NCI-H345 (cell line): ENCODE measurements around the gene EPHB6.
A peak's percentile ranks its signal among the peaks of the same experiment; 100 is the strongest.

Experiments
- DNase-seq: peaks from one replicate; lab custom pipeline; 2025; lab: John Stamatoyannopoulos, UW

Gene EPHB6

GRCh38 chr7:142866361-142867096 is 11.7 kb downstream of the EPHB6 start:
- DNase-seq: peak; percentile 26

- DNase-seq: no peak
Observed at GRCh38 chr7:142867097-142867378, 12.2 kb downstream of the EPHB6 start.

GRCh38 chr7:142867398-142868187 is 12.7 kb downstream of the EPHB6 start:
- no peak for DNase-seq

- no peak for DNase-seq
Observed at GRCh38 chr7:142868188-142868985, 13.5 kb downstream of the EPHB6 start.

- DNase-seq: no peak
Observed at GRCh38 chr7:142868986-142869415, 14.1 kb downstream of the EPHB6 start.

- DNase-seq: no peak
Observed at GRCh38 chr7:142869434-142869833, 14.6 kb downstream of the EPHB6 start.

GRCh38 chr7:142870147-142870559 is 15.3 kb downstream of the EPHB6 start:
- DNase-seq: no peak

GRCh38 chr7:142870566-142871259 is 15.8 kb downstream of the EPHB6 start:
- no peak for DNase-seq

- no peak for DNase-seq
Observed at GRCh38 chr7:142871260-142872105, 16.6 kb downstream of the EPHB6 start.

GRCh38 chr7:142872106-142872675 is 17.3 kb downstream of the EPHB6 start:
- DNase-seq: no peak

GRCh38 chr7:142873281-142873784 is 18.5 kb downstream of the EPHB6 start:
- no peak for DNase-seq

- DNase-seq: no peak
Observed at GRCh38 chr7:142873871-142874270, 19.0 kb downstream of the EPHB6 start.

- DNase-seq: no peak
Observed at GRCh38 chr7:142874409-142874808, 19.5 kb downstream of the EPHB6 start.

GRCh38 chr7:142874837-142875236 is 20.0 kb downstream of the EPHB6 start:
- DNase-seq: no peak

- DNase-seq: no peak
Observed at GRCh38 chr7:142875456-142875855, 20.6 kb downstream of the EPHB6 start.

- DNase-seq: no peak
Observed at GRCh38 chr7:142876236-142876960, 21.5 kb downstream of the EPHB6 start.

GRCh38 chr7:142876991-142877910 is 22.4 kb downstream of the EPHB6 start:
- DNase-seq: no peak

GRCh38 chr7:142878315-142878714 is 23.4 kb downstream of the EPHB6 start:
- no peak for DNase-seq

- no peak for DNase-seq
Observed at GRCh38 chr7:142879060-142879459, 24.2 kb downstream of the EPHB6 start.
